ENCODE results near the gene TSPAN18.

TSPAN18 gene

GRCh38 chr11:44978274-44978960, 251.7 kb downstream of the TSPAN18 start:
- DNase-seq (ENCODE audit: low read depth in 2 of 2), result no peak

- no peak for DNase-seq (ENCODE audit: low read depth in 2 of 2)
Observed at GRCh38 chr11:44978961-44979331, 252.2 kb downstream of the TSPAN18 start.

GRCh38 chr11:44979543-44980399, 253.0 kb downstream of the TSPAN18 start:
- DNase-seq (ENCODE audit: low read depth in 2 of 2), result no peak

GRCh38 chr11:44980533-44981427, 254.0 kb downstream of the TSPAN18 start:
- no peak for DNase-seq (ENCODE audit: low read depth in 2 of 2)
